Chondrocyte (in vitro differentiated cells): Measurements from ENCODE around the gene MST1R. TPM values are rescaled to one million over a fixed set of nuclear protein-coding genes. Genes with fewer than 3 reads are reported as not detected.

Experiments
- DNase-seq: peaks from one replicate; pipeline ENCODE4 v3.0.0; 2021; ENCODE audit warnings: mixed read lengths, low spot score
- H3K27ac Mint-ChIP-seq: one replicate; pipeline ENCODE4 v1.8.0; 2021; ENCODE audit warnings: mild to moderate bottlenecking, moderate library complexity, mixed read lengths; ENCODE audit not compliant: unreplicated experiment
- H3K27me3 Mint-ChIP-seq: 2 replicates; pipeline ENCODE4 v1.8.0; 2021; ENCODE audit warnings: low read depth, mixed read lengths
- H3K36me3 Mint-ChIP-seq: 2 replicates; pipeline ENCODE4 v1.8.0; 2021; ENCODE audit warnings: low read depth, mixed read lengths
- H3K4me1 Mint-ChIP-seq: 2 replicates; pipeline ENCODE4 v1.8.0; 2021; ENCODE audit warnings: low read depth, mild to moderate bottlenecking, mixed read lengths
- H3K4me3 Mint-ChIP-seq: one replicate; pipeline ENCODE4 v1.8.0; 2021; ENCODE audit warnings: mild to moderate bottlenecking, moderate library complexity, mixed read lengths; ENCODE audit not compliant: unreplicated experiment
- H3K9me3 Mint-ChIP-seq: 2 replicates; pipeline ENCODE4 v1.8.0; 2021; ENCODE audit warnings: low read depth, mixed read lengths
- long read RNA-seq: library from polyadenylated mRNA; stranded (forward); transcript quantifications from one replicate; pipeline ENCODE4 v2.0.0, GENCODE V29; 2021
- total RNA-seq: library from RNA; stranded (reverse); gene quantifications from 3 replicates; pipeline ENCODE4 v1.2.1, GENCODE V29; 2021
- TF ChIP-seq, protein P1 (sequence below): fragments of 200-600 bp; sonication (generic); IDR thresholded peaks from 2 replicates; pipeline ENCODE4 v1.5.0; 2021; ENCODE audit warnings: antibody characterized with exemption, mild to moderate bottlenecking, moderate library complexity

The MST1R gene
- total RNA-seq, result 0.55 to 1.1 TPM (median 0.56 TPM) in 3 replicates
- long read RNA-seq, result 0 reads

GRCh38 chr3:49903451-49904424 lies at the start of gene MST1R:
Gene MST1R (minus strand): TSS chr3:49903873. CDS start chr3:49903609, 264 bp downstream.
- TF ChIP-seq, protein P1, sequence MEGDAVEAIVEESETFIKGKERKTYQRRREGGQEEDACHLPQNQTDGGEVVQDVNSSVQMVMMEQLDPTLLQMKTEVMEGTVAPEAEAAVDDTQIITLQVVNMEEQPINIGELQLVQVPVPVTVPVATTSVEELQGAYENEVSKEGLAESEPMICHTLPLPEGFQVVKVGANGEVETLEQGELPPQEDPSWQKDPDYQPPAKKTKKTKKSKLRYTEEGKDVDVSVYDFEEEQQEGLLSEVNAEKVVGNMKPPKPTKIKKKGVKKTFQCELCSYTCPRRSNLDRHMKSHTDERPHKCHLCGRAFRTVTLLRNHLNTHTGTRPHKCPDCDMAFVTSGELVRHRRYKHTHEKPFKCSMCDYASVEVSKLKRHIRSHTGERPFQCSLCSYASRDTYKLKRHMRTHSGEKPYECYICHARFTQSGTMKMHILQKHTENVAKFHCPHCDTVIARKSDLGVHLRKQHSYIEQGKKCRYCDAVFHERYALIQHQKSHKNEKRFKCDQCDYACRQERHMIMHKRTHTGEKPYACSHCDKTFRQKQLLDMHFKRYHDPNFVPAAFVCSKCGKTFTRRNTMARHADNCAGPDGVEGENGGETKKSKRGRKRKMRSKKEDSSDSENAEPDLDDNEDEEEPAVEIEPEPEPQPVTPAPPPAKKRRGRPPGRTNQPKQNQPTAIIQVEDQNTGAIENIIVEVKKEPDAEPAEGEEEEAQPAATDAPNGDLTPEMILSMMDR, result no peak
- Mint-ChIP-seq H3K4me3 (no peak within 1 kb of the TSS), H3K27me3 (no peaks in the 10 kb centered on the region), H3K36me3 (no peaks in the 10 kb centered on the region), H3K27ac (no peak within 1 kb of the TSS), H3K9me3 (no peaks in the 10 kb centered on the region), H3K4me1 (peaks cover 14% of the 10 kb centered on the region)
- DNase-seq, result no peak

DNA sequence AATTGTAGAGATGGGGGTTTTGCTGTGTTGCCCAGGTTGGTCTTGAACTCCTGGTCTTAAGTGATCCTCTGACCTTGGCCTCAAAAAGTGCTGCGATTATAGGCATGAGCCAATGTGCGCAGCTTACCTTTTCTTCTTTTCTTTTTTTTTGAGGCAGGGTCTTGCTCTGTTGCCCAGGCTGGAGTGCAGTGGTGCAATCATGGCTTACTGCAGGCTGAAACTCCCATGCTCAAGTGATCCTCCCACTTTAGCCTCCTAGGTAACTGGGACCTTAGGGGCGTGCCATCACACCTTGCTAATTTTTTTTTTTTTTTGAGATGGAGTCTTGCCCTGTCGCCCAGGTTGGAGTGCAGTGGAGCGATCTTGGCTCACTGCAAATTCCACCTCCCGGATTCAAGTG lies 49.3 kb upstream of the MST1R start:
- no peak overlapping the region for H3K4me3 Mint-ChIP-seq
- no peaks in the 10 kb centered on the region for H3K27me3 Mint-ChIP-seq
- TF ChIP-seq, protein P1, result no peak
- no peak for DNase-seq
- H3K27ac Mint-ChIP-seq, result no peak overlapping the region
- H3K9me3 Mint-ChIP-seq, result no peaks in the 10 kb centered on the region
- peaks cover 24% of the 10 kb centered on the region for H3K4me1 Mint-ChIP-seq
- H3K36me3 Mint-ChIP-seq, result no peaks in the 10 kb centered on the region

DNA sequence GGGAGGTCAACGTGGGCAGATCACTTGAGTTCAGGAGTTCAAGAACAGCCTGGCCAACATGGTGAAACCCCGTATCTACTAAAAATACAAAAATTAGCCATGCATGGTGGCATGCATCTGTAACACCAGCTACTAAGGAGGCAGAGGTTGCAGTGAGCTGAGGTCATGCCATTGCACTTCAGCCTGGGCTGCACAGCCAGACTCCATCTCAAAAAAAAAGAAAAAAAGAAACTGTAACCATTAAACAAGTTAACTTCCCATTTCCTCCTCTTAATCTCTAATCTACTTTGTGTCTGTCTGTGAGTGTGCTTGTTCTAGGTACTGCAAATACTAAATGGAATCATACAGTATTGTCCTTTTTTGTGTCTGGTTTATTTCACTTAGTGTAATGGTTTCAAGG lies 39.0 kb upstream of the MST1R start:
- Mint-ChIP-seq H3K27ac (no peak overlapping the region), H3K9me3 (no peaks in the 10 kb centered on the region), H3K4me3 (no peak overlapping the region), H3K36me3 (no peaks in the 10 kb centered on the region), H3K4me1 (peaks cover 26% of the 10 kb centered on the region), H3K27me3 (no peaks in the 10 kb centered on the region)
- TF ChIP-seq, protein P1, result no peak
- no peak for DNase-seq

GRCh38 chr3:49940667-49941249 lies 37.1 kb upstream of the MST1R start:
- Mint-ChIP-seq H3K27ac (peak overlapping the region; percentile 95), H3K4me1 (peaks cover 26% of the 10 kb centered on the region), H3K36me3 (no peaks in the 10 kb centered on the region), H3K4me3 (peak overlapping the region; percentile 91), H3K27me3 (no peaks in the 10 kb centered on the region), H3K9me3 (no peaks in the 10 kb centered on the region)
- TF ChIP-seq, protein P1, result no peak
- DNase-seq, result no peak

DNA sequence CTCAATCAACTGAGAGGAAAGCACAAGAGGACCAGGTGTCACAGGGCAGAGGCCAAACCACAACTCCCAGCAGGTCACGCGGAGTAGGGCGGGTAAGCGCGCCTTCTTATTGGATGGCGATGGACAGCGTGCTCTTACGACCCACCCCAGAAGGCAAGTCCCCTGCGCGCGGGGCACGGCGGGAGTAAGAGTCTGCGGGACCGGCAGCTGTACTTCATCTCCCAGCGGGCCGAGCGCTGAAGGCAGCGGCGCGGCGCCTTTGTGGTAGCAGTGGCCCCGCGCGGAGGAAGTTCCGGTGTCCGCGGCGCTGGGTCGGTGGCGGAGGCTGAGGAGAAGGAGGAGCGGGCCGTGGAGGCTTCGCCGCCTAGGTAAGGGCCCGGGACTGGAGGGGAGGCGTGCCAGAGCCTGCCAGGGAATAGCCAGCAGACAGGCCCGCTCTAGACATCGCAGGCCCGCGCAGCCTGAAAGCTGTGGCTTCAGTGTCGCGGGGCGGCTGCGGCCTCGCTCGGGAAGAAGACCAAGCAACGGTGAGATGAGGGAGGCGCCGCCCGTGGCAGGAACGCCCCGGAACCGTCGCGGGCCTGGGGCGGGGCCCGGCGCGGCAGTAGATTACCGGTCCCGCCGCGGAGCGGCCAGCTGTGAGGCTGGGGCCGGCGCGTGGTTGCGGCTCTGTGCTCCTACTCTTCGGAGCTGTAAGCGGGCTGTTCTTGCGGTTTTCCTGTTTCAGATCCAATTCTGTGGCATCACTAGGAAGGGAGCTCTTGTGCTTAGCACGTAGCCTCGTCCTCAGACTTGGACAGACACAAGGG lies 36.4 kb upstream of the MST1R start, which contains the start of gene RBM6:
TSS of gene RBM6 (plus strand) at position 293 of the 809 bp plus-strand sequence. CDS start 22,492 bp downstream, outside the sequence.
- Mint-ChIP-seq H3K4me3 (peak within 1 kb of the TSS; percentile 91), H3K4me1 (peaks cover 26% of the 10 kb centered on the region), H3K9me3 (no peaks in the 10 kb centered on the region), H3K36me3 (no peaks in the 10 kb centered on the region), H3K27me3 (no peaks in the 10 kb centered on the region), H3K27ac (peak within 1 kb of the TSS; percentile 95)
- peak; percentile 99 for DNase-seq
- TF ChIP-seq, protein P1, result peak; percentile 35
